LNCaP clone FGC (cell line): ENCODE measurements around the gene VSTM2L.

Source experiments
- DNase-seq: peaks from one replicate; pipeline ENCODE4 v3.0.0-alpha.2; 2011; ENCODE audit warnings: low read depth
- H3K4me3 ChIP-seq: 2 replicates; pipeline ENCODE4 v1.5.1; 2011; ENCODE audit warnings: mild to moderate bottlenecking, low read depth, low read length, control low read depth
- TF ChIP-seq, protein P1 (sequence below): IDR thresholded peaks from 2 replicates; pipeline ENCODE4 v1.5.1; 2012; ENCODE audit warnings: mild to moderate bottlenecking; ENCODE audit not compliant: control insufficient read depth, insufficient read depth; ENCODE audit errors: extremely low read depth

VSTM2L gene

DNA sequence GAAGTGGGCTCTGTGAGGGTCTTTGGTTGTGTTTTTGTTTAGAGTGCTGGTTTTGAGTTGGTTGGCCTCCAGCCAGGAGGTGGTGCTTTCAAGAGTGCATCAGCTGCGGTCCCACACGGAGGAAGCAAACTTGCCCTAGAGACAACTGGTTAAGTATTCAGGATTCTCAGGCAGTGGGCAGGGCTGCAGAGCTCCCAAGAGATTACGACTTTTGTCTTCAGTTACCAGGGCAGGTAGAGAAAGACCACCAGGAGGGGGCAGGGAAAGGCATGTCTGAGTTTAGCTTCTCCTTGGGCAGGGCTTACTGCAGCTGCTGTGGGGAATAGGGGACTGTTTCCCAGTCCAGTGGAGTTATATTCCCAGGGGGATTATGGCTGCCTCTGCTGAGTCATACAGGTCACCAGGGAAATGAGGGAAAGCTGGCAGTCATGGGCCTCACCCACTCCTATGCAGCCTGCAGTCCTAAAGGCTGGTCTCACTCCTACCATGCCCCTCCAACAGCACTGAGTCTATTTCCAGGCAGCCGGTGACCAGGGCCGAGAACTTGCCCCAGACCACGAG, 66.0 kb downstream of the VSTM2L start:
- no peak overlapping the region for H3K4me3 ChIP-seq
- no peak for DNase-seq
- TF ChIP-seq, protein P1, sequence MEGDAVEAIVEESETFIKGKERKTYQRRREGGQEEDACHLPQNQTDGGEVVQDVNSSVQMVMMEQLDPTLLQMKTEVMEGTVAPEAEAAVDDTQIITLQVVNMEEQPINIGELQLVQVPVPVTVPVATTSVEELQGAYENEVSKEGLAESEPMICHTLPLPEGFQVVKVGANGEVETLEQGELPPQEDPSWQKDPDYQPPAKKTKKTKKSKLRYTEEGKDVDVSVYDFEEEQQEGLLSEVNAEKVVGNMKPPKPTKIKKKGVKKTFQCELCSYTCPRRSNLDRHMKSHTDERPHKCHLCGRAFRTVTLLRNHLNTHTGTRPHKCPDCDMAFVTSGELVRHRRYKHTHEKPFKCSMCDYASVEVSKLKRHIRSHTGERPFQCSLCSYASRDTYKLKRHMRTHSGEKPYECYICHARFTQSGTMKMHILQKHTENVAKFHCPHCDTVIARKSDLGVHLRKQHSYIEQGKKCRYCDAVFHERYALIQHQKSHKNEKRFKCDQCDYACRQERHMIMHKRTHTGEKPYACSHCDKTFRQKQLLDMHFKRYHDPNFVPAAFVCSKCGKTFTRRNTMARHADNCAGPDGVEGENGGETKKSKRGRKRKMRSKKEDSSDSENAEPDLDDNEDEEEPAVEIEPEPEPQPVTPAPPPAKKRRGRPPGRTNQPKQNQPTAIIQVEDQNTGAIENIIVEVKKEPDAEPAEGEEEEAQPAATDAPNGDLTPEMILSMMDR: no peak

DNA sequence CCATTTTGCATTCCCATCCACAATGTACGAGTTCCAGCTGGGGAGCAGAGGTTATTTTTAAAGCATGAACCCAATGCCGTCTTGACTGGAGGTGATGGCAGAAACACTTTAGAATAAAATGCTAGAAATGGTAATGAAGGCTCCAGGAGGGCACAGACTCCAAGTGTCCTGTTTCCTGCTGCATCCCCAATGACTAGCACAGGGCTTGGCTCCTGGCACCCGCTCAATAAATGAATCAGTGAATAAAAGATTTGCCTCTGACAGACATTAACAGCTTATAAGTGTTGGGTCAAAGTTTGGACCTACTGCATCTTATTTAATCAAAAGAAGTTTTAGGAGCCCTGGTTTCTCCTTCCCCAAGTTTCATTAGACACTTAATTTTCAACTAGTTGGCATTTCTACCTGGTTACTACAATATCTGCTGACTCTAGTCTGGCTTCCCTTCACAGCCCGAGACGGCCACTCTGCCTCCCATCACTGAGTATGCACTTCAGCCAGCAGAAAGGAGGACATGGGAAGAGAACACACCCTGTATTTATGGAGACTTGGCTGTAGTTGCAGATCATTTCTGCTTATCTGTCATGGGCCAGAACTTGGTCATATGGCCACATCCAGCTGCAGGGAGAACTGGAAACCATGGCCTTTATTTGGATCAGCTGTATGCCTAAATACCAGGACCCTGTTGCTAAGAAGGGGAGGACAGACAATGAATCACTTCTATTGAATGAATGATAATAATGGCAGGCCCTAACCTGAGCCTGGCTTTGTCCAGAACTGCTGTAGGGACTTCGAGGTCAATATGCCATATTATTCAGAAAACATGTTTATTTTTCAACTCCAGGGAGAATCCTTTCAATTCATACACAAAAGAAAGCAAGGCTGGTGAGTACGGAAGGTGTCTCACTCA, 67.3 kb downstream of the VSTM2L start:
- no peak overlapping the region for H3K4me3 ChIP-seq
- DNase-seq: no peak
- TF ChIP-seq, protein P1: no peak

DNA sequence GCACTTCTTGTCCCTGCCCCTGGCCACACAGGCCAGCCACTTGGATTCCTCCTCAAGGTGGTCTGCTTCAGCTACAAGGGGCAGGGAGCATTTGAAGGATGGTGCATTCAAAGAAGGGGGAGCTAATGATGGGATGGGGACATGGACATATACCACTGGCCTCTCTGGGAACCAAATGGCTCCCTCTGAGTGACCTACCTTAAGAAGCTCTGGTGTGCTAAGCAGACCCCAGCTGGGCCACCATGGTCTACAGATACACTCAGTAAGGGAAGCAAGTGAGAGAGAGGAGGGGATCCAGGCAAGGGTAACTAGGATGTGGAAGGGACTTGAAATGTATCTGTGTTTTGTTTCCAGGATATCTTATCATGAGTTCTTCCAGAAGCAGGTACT, 67.9 kb downstream of the VSTM2L start:
- no peak for DNase-seq
- no peak overlapping the region for H3K4me3 ChIP-seq
- TF ChIP-seq, protein P1: no peak

DNA sequence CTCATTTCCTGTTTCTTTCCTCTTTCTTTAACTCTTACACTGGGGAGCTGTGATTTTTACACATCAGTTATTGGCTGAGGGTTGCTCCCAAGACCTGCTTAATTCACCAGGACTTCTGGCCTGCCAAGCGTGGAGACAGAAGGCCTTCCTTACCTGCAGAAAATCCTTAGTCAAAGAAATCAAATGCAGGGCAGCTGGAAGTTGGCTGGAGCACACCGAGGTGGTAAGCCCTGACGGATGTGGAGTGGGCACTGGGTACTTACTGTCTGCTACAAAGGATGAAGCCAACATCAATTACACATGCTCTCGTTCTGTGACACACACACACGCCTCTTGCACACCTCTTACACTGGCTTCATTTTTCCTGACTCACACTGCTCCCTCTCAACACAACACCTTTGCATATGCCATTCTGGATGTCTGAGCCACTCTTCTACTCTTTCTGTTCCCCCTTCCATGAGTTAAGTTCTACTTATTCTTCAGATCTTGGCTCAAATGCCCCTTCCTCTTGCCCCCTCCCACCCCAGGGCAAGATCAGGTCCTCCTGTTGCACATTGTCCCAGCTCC, 68.7 kb downstream of the VSTM2L start:
- no peak overlapping the region for H3K4me3 ChIP-seq
- TF ChIP-seq, protein P1: no peak
- no peak for DNase-seq

DNA sequence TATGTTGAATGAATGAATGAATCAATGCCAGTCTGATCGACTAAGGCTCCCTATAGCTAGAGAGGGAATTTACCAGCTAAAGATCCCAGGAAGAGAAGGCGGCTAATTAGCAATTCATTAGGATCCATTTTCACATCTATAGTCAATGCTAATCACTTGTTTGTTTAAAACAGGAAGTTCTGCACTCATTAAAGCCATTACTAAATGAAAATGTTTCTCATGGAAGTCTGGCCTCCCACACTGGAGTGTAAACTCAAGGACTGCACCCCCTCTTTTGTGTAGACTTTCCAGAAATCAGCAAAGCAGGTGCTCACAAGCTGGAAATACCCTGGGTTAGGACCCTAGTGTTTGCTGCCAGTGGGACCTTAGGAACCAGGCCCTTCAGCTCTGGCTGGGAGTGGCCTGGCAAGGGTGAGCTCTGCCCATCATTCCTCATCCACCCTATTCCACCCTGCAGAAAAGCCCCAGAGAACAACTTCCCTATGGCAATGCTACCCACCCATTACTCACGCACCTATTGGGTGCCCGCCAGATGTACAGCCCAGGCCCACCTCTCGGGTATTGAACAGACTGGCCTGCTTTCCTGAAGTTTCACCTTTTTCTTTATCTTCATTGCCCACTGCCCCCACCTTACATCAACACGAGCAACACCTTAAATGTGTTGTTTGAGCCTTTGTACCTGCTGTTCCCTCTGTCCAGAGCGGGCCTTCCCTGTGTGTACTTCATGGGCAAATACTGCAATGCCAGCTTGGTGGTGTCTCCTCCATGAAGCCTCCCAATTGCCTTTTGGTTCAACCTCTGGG, 69.5 kb downstream of the VSTM2L start:
- H3K4me3 ChIP-seq: no peak overlapping the region
- DNase-seq: no peak
- TF ChIP-seq, protein P1: no peak

DNA sequence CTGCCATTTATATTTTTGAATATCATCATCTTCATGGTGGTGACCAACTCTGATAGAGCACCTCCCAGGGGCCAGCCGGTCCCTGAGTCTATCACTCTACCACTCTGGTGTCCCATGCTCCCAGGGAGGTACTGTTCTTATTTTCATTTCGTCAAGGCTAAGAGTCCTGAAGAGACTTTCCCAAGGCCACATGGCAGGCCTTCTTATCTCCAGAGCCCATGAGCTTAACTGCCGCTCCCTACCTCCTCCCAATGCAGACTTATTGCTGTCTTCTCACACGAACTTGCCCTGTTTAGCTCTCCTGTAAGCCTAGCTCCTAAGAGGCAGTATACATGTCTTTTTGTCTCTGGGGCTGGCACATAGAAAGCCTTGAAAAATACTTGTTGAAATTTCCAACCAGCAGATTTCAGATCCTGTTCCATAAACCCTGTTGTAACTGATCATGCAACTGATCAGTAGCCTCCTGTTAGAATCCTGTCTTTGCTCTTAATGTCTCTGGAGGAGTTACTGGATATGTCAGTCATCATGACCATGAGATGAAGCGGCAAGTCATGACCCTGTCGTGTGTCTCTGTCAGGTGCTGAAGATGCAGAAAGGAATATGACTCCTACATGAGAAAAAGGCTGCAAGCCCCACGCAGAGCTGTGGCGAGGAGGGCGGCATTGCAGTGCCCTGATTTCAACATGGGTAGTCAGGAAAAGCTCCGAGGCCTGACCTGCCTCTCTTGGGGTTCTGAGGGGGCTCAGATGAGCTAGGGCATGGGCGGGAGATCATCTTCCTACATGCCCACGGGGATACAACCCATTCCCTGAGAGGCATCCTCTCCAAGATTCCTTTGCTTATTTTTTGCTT, 70.4 kb downstream of the VSTM2L start:
- TF ChIP-seq, protein P1: no peak
- no peak overlapping the region for H3K4me3 ChIP-seq
- DNase-seq: no peak
